GM12878 (cell line): ENCODE results near the gene ETV1. TPM values are rescaled to one million over a fixed set of nuclear protein-coding genes. Genes with fewer than 3 reads are reported as not detected.

Source experiments
- ATAC-seq: fragments of 200-7000 bp; cut with Tn5 transposase; 3 replicates; pipeline ENCODE4 v1.9.1; 2020; ENCODE audit warnings: mild to moderate bottlenecking, moderate library complexity
- BruUV-seq: library from RNA; stranded (reverse); fragments of 400-500 nt; replicated peaks from 2 replicates; lab custom pipeline; 2021; lab: Mats Ljungman, UMichigan
- CTCF ChIA-PET: fragments of 300-600 bp; sonication (Branson Sonifier 250); formaldehyde crosslinking; extraction: SDS; loops from one replicate; lab custom pipeline; 2021; ENCODE audit warnings: inconsistent platforms; lab: Yijun Ruan, JAX
- POLR2A ChIA-PET: fragments of 350-600 bp; formaldehyde crosslinking; extraction: SDS; loops from one replicate; lab custom pipeline; 2021; ENCODE audit warnings: inconsistent platforms; lab: Charles Lee
- RAD21 ChIA-PET: fragments of 300-600 bp; sonication (Branson Sonifier 250); formaldehyde crosslinking; loops from one replicate; lab custom pipeline; 2023; ENCODE audit warnings: antibody characterized with exemption; ENCODE audit not compliant: unreplicated experiment; lab: Charles Lee
- SMC1A ChIA-PET: fragments of 300-600 bp; sonication (Branson Sonifier 250); formaldehyde crosslinking; loops from one replicate; lab custom pipeline; 2023; ENCODE audit not compliant: unreplicated experiment, uncharacterized antibody; lab: Charles Lee
- DNase-seq: peaks from one replicate; pipeline ENCODE4 v3.0.0-alpha.2; 2011; ENCODE audit warnings: low read depth, low spot score
- FAIRE-seq: peaks from 3 replicates; lab custom pipeline; 2011; peaks lifted over from hg19 to GRCh38; lab: Jason Lieb, UNC
- H2AFZ ChIP-seq: 2 replicates; pipeline ENCODE4 v1.6.0; 2011; ENCODE audit warnings: low read depth, low read length, control low read depth; ENCODE audit not compliant: control insufficient read depth
- H3K27ac ChIP-seq: 2 replicates; pipeline ENCODE4 v1.5.1; 2011; ENCODE audit warnings: control low read depth; ENCODE audit not compliant: control insufficient read depth, insufficient read depth
- H3K27me3 ChIP-seq, 2 experiments: replicated peaks in 1 of 2; 2 replicates each; pipeline versions ENCODE4 v1.6.0 to v1.6.1; 2011; ENCODE audit warnings: low read length in 1 of 2; ENCODE audit not compliant: control insufficient read depth in 2 of 2, insufficient read depth in 2 of 2
- H3K36me3 ChIP-seq, 2 experiments: 2 replicates each; pipeline ENCODE4 v1.5.1; 2011; ENCODE audit warnings: low read length in 1 of 2; ENCODE audit not compliant: control insufficient read depth in 2 of 2, insufficient read depth in 2 of 2
- H3K4me1 ChIP-seq: 2 replicates; pipeline ENCODE4 v1.6.1; 2011; ENCODE audit warnings: mild to moderate bottlenecking, low read length, moderate library complexity, mixed read lengths; ENCODE audit not compliant: control insufficient read depth, insufficient read depth
- H3K4me2 ChIP-seq: 2 replicates; pipeline ENCODE4 v1.6.0; 2011; ENCODE audit warnings: control low read depth; ENCODE audit not compliant: control insufficient read depth, insufficient read depth
- H3K4me3 ChIP-seq: fragments of 200-600 bp; sonication (generic); 2 replicates; pipeline ENCODE4 v1.5.1; 2016
- H3K79me2 ChIP-seq: 2 replicates; pipeline ENCODE4 v1.6.0; 2011; ENCODE audit warnings: low read length; ENCODE audit not compliant: control insufficient read depth, insufficient read depth
- H3K9ac ChIP-seq: 2 replicates; pipeline ENCODE4 v1.8.0; 2011; ENCODE audit warnings: low read length, control low read depth, mixed read lengths; ENCODE audit not compliant: control insufficient read depth, insufficient read depth
- H3K9me3 ChIP-seq: replicated peaks from 3 replicates; pipeline ENCODE4 v1.5.1; 2011; ENCODE audit warnings: mild to moderate bottlenecking, low read length; ENCODE audit not compliant: control insufficient read depth, insufficient read depth
- H4K20me1 ChIP-seq: 2 replicates; pipeline ENCODE4 v1.6.0; 2011; ENCODE audit not compliant: control insufficient read depth, insufficient read depth
- ASH2L ChIP-seq: fragments of 300-600, 200-600 bp; sonication (generic); IDR thresholded peaks from 2 replicates; pipeline ENCODE4 v1.6.1; 2017; ENCODE audit warnings: low read depth, mild to moderate bottlenecking, borderline replicate concordance
- BCL3 ChIP-seq: IDR thresholded peaks from 2 replicates; pipeline ENCODE4 v1.6.1; 2011; ENCODE audit warnings: borderline replicate concordance, low read depth, mild to moderate bottlenecking, moderate library complexity, low read length; ENCODE audit not compliant: insufficient read depth, poor library complexity, severe bottlenecking
- CREM ChIP-seq: IDR thresholded peaks from 2 replicates; pipeline ENCODE4 v1.6.1; 2014; ENCODE audit warnings: antibody characterized with exemption, low read depth
- EED ChIP-seq: sonication (generic); IDR thresholded peaks from 2 replicates; pipeline ENCODE4 v1.6.1; 2016; ENCODE audit warnings: antibody characterized with exemption, low read depth
- GABPA ChIP-seq: IDR thresholded peaks from 2 replicates; pipeline ENCODE4 v1.6.1; 2014; ENCODE audit warnings: antibody characterized with exemption, low read depth, mild to moderate bottlenecking, inconsistent platforms
- GATAD2B ChIP-seq: fragments of 450-650 bp; conservative IDR thresholded peaks from 2 replicates; pipeline ENCODE4 v1.6.1; 2017; ENCODE audit warnings: low read depth, mild to moderate bottlenecking, moderate library complexity
- HDGF ChIP-seq: fragments of 450-650 bp; IDR thresholded peaks from 2 replicates; pipeline ENCODE4 v1.6.1; 2016; ENCODE audit warnings: antibody characterized with exemption
- IKZF2 ChIP-seq, 2 experiments: fragments of 450-650 bp; IDR thresholded peaks; 2 replicates each; pipeline ENCODE4 v1.6.1; 2017; ENCODE audit warnings: mild to moderate bottlenecking in 2 of 2, moderate library complexity in 2 of 2
- PAX8 ChIP-seq: fragments of 450-650 bp; IDR thresholded peaks from 2 replicates; pipeline ENCODE4 v1.6.1; 2017; ENCODE audit warnings: mild to moderate bottlenecking, moderate library complexity
- PML ChIP-seq: IDR thresholded peaks from 2 replicates; pipeline ENCODE4 v1.6.1; 2012; ENCODE audit warnings: low read length, inconsistent platforms
- RCOR1 ChIP-seq: conservative IDR thresholded peaks from 2 replicates; pipeline ENCODE4 v1.6.1; 2012; ENCODE audit warnings: low read depth, low read length, improper control_type of control experiment
- TBL1XR1 ChIP-seq: IDR thresholded peaks from 2 replicates; pipeline ENCODE4 v1.6.1; 2012; ENCODE audit warnings: low read depth, low read length, improper control_type of control experiment
- WGBS: methylation state at CpG from one replicate; pipeline ENCODE4 v1.1.6; 2016; ENCODE audit warnings: low lambda C conversion rate; ENCODE audit not compliant: insufficient replicate concordance, insufficient coverage; ENCODE audit errors: missing lambda C conversion rate; 5-methylcytosine and 5-hydroxymethylcytosine counted together
- in situ Hi-C: fragments of 300-500 bp; cut with MboI; formaldehyde crosslinking; loops from 9 replicates; pipeline ENCODE4 v1.14.3; 2018; ENCODE audit warnings: mixed read lengths
- intact Hi-C: fragments of 100-400 bp; cut with micrococcal nuclease; formaldehyde crosslinking; loops from one replicate; pipeline ENCODE4 v1.14.2; 2022; ENCODE audit not compliant: unreplicated experiment
- polyA plus RNA-seq, 11 experiments: library from polyadenylated mRNA; depleted of rRNA in 4 of 11; unstranded in 6 of 11; stranded (reverse) in 5 of 11; fragments of >200 nt; fragmentation: Nextera tagmentation in 4 of 11; fragmentation: Illumina TruSeq in 1 of 11; extraction: Ambion mirVana in 4 of 11; extraction: Trizol in 1 of 11; gene quantifications; 1 replicate in 1 of 11; 2 replicates in 10 of 11; pipeline versions ENCODE4 v1.2.1 to v1.2.3, GENCODE V29; 2011 to 2016; ENCODE audit warnings: inconsistent platforms in 2 of 11, missing spikeins in 2 of 11, low read depth in 1 of 11
- total RNA-seq, 4 experiments: library from RNA; depleted of rRNA in 3 of 4; stranded (reverse); fragments of >200 nt in 3 of 4; fragmentation: Illumina TruSeq in 1 of 4; extraction: Trizol in 1 of 4; gene quantifications; 2 replicates each; pipeline versions ENCODE4 v1.2.1 to v1.2.3, GENCODE V29; 2013 to 2021

ETV1 gene
- total and polyA plus RNA-seq, 10 of the 15 experiments (the other 5 are each of a cell fraction or from before 2014, with no cell fraction given): 0.03 to 9.3 (median 0.16) TPM; not detected in 4

- Histone ChIP-seq H3K9me3 (no peaks in the 10 kb centered on the region), H3K27me3 (no peaks in the 10 kb centered on the region), H3K9ac (no peak overlapping the region), H2AFZ (no peak overlapping the region), H3K27ac (no peak overlapping the region), H3K4me3 (no peak overlapping the region), H3K4me1 (no peaks in the 10 kb centered on the region), H3K4me2 (no peak overlapping the region), H3K36me3 (no peaks in the 10 kb centered on the region), H3K79me2 (no peaks in the 10 kb centered on the region), H4K20me1 (no peaks in the 10 kb centered on the region)
- ATAC-seq (no peak), FAIRE-seq (no peak), DNase-seq (no peak)
- BruUV-seq: no TSS peak
- ChIA-PET CTCF (no interaction called here), SMC1A (no interaction called here), RAD21 (no interaction called here), POLR2A (interaction anchor here (0.7 kb wide), 1 partner anchor 11 kb away, joined by 4 read pairs; no protein-coding TSS in a partner anchor)
- in situ Hi-C loops (no loop called here), intact Hi-C loops (no loop called here)
- 21% methylated on average over 3 of the region's 3 CpGs for WGBS
- TF ChIP-seq RCOR1 (no peak), CREM (no peak), HDGF (no peak), EED (no peak), GATAD2B (no peak), GABPA (no peak), PML (no peak), IKZF2 (IDR thresholded peaks at IDR 0.05) (no peak), PAX8 (no peak), TBL1XR1 (no peak), BCL3 (no peak), ASH2L (no peak)
Observed at GRCh38 chr7:13849163-13849892, 140.1 kb downstream of the ETV1 start.
